PC-9 (cell line): ENCODE results near the gene NXN. TPM values are rescaled to one million over a fixed set of nuclear protein-coding genes. Genes with fewer than 3 reads are reported as not detected.
"Not testable (repeated sequence)": the region's sequence is repeated elsewhere in the genome, so short reads cannot be mapped to it uniquely, and the experiment has no call there.

Experiments used
- BruUV-seq: library from RNA; stranded (reverse); fragments of 400-500 nt; replicated peaks from 2 replicates; lab custom pipeline; 2021; lab: Mats Ljungman, UMichigan
- CTCF ChIA-PET: fragments of 300-600 bp; sonication (Branson Sonifier 250); formaldehyde crosslinking; loops from one replicate; lab custom pipeline; 2022; ENCODE audit warnings: antibody characterized with exemption; lab: Charles Lee
- POLR2A ChIA-PET: fragments of 300-600 bp; sonication (Branson Sonifier 250); formaldehyde crosslinking; loops from one replicate; lab custom pipeline; 2022; ENCODE audit warnings: antibody characterized with exemption; ENCODE audit not compliant: unreplicated experiment; lab: Charles Lee
- DNase-seq, 2 experiments: peaks; one replicate each; pipeline versions ENCODE4 v3.0.0 to v3.0.0-alpha.2; 2015 to 2022; ENCODE audit warnings: mixed read lengths in 1 of 2
- H2AFZ ChIP-seq: fragments of 200-600 bp; sonication (generic); 2 replicates; pipeline ENCODE4 v1.8.1; 2017; ENCODE audit warnings: antibody characterized with exemption
- H3F3A ChIP-seq: fragments of 200-600 bp; sonication (generic); 2 replicates; pipeline ENCODE4 v1.8.1; 2017; ENCODE audit warnings: antibody characterized with exemption, mild to moderate bottlenecking, low read depth; ENCODE audit not compliant: insufficient read depth
- H3K27ac ChIP-seq: fragments of 200-600 bp; sonication (generic); 2 replicates; pipeline ENCODE4 v1.6.1; 2016; ENCODE audit warnings: mixed run types
- H3K27me3 ChIP-seq: fragments of 200-600 bp; sonication (generic); 2 replicates; pipeline ENCODE4 v1.6.1; 2016; ENCODE audit warnings: low read depth, mixed run types; ENCODE audit not compliant: insufficient read depth
- H3K36me3 ChIP-seq: fragments of 200-600 bp; sonication (generic); 2 replicates; pipeline ENCODE4 v1.6.1; 2016; ENCODE audit warnings: low read depth, mixed run types
- H3K4me1 ChIP-seq: fragments of 200-600 bp; sonication (generic); replicated peaks from 2 replicates; pipeline ENCODE4 v1.6.1; 2016; ENCODE audit warnings: mixed run types; ENCODE audit not compliant: insufficient read depth
- H3K4me2 ChIP-seq: fragments of 200-600 bp; sonication (generic); 2 replicates; pipeline ENCODE4 v1.6.1; 2017; ENCODE audit warnings: mixed run types
- H3K4me3 ChIP-seq: fragments of 200-600 bp; sonication (generic); 2 replicates; pipeline ENCODE4 v1.6.1; 2016; ENCODE audit warnings: mixed run types
- H3K79me2 ChIP-seq: fragments of 200-600 bp; sonication (generic); 2 replicates; pipeline ENCODE4 v1.6.1; 2017; ENCODE audit warnings: low read depth, mixed run types
- H3K9me2 ChIP-seq: fragments of 200-600 bp; sonication (generic); 2 replicates; pipeline ENCODE4 v1.8.1; 2017; ENCODE audit warnings: mild to moderate bottlenecking; ENCODE audit not compliant: insufficient read depth
- H3K9me3 ChIP-seq: fragments of 200-600 bp; sonication (generic); 2 replicates; pipeline ENCODE4 v1.8.1; 2016; ENCODE audit warnings: low read depth; ENCODE audit not compliant: insufficient read depth
- H4K20me1 ChIP-seq: fragments of 200-600 bp; sonication (generic); 2 replicates; pipeline ENCODE4 v1.8.1; 2017; ENCODE audit not compliant: insufficient read depth
- EZH2 ChIP-seq: fragments of 200-600 bp; sonication (generic); IDR thresholded peaks from 2 replicates; pipeline ENCODE4 v1.8.0; 2017; ENCODE audit warnings: antibody characterized with exemption, low read depth
- intact Hi-C: fragments of 100-400 bp; cut with micrococcal nuclease; formaldehyde crosslinking; loops from one replicate; pipeline ENCODE4 v1.10.0; 2022; ENCODE audit not compliant: unreplicated experiment
- total RNA-seq: library from RNA; stranded (reverse); gene quantifications from 2 replicates; pipeline ENCODE4 v1.2.3, GENCODE V29; 2021
- TF ChIP-seq, protein P1 (sequence below): fragments of 200-600 bp; sonication (generic); conservative IDR thresholded peaks from 2 replicates; pipeline ENCODE4 v1.6.1; 2017; ENCODE audit warnings: mixed run types, antibody characterized with exemption, mild to moderate bottlenecking, moderate library complexity

The NXN gene
- total RNA-seq, 1 experiment from 2014 or later, result 59.8 TPM

DNA sequence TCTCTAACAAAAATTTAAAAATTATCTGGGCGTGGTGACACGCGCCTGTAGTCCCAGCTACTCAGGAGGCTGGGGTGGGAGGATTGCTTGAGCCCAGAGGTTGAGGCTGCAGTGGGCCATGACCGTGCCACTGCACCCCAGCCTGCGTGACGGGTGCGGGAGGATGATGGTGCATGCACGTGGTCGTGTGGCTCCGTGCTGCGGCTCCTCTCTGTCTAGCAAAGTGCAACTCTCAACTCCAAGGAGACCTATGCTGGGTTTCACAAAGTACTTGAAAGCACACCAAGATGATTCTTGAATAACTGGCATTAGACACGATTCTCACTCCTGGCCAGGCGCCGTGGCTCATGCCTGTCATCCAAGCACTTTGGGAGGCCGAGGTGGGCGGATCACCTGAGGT, 25.8 kb downstream of the NXN start:
- no peak overlapping the region for H2AFZ ChIP-seq
- TF ChIP-seq EZH2, result no peak
- TF ChIP-seq, protein P1, sequence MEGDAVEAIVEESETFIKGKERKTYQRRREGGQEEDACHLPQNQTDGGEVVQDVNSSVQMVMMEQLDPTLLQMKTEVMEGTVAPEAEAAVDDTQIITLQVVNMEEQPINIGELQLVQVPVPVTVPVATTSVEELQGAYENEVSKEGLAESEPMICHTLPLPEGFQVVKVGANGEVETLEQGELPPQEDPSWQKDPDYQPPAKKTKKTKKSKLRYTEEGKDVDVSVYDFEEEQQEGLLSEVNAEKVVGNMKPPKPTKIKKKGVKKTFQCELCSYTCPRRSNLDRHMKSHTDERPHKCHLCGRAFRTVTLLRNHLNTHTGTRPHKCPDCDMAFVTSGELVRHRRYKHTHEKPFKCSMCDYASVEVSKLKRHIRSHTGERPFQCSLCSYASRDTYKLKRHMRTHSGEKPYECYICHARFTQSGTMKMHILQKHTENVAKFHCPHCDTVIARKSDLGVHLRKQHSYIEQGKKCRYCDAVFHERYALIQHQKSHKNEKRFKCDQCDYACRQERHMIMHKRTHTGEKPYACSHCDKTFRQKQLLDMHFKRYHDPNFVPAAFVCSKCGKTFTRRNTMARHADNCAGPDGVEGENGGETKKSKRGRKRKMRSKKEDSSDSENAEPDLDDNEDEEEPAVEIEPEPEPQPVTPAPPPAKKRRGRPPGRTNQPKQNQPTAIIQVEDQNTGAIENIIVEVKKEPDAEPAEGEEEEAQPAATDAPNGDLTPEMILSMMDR, result no peak
- no peaks in the 10 kb centered on the region for H3K36me3 ChIP-seq
- intact Hi-C loops, result no loop called here
- H3K4me2 ChIP-seq, result no peak overlapping the region
- H3K79me2 ChIP-seq, result no peaks in the 10 kb centered on the region
- peaks cover 52% of the 10 kb centered on the region for H3F3A ChIP-seq
- no TSS peak for BruUV-seq
- H3K9me2 ChIP-seq, result no peaks in the 10 kb centered on the region
- no peaks in the 10 kb centered on the region for H3K9me3 ChIP-seq
- no peaks in the 10 kb centered on the region for H3K27me3 ChIP-seq
- no peak overlapping the region for H3K27ac ChIP-seq
- ChIA-PET POLR2A (no interaction called here), CTCF (no interaction called here)
- DNase-seq, result no peak
- H3K4me3 ChIP-seq, result no peak overlapping the region
- H4K20me1 ChIP-seq, result 0 out of 2 replicates have a peak, but pooled peaks cover 8% of the 10 kb centered on the region
- peaks cover 30% of the 10 kb centered on the region for H3K4me1 ChIP-seq

- H3K79me2 ChIP-seq, H3K9me3 ChIP-seq, H3K27ac ChIP-seq, H3K4me3 ChIP-seq, H3K36me3 ChIP-seq, H3K4me2 ChIP-seq, BruUV-seq, H3K27me3 ChIP-seq, CTCF ChIA-PET, DNase-seq, intact Hi-C loops, POLR2A ChIA-PET, H2AFZ ChIP-seq, H3K9me2 ChIP-seq: not testable (repeated sequence)
- peaks cover 13% of the 10 kb centered on the region; the same call in 1 of the 2 replicates for H4K20me1 ChIP-seq
- peaks cover 40% of the 10 kb centered on the region for H3F3A ChIP-seq
- peaks cover 30% of the 10 kb centered on the region for H3K4me1 ChIP-seq
Observed at GRCh38 chr17:952592-952991, 27.0 kb downstream of the NXN start.

- intact Hi-C loops, result loop anchor here (1.0 to 2.0 kb wide), 2 partner anchors 19 to 23 kb away; no protein-coding TSS in a partner anchor
- peak; percentile 82 to 88 for DNase-seq
- H3F3A ChIP-seq, result peaks cover 33% of the 10 kb centered on the region
- peaks cover 12% of the 10 kb centered on the region; the same call in 1 of the 2 replicates for H4K20me1 ChIP-seq
- H2AFZ ChIP-seq, result no peak overlapping the region
- BruUV-seq, result TSS peak; percentile 42
- peak overlapping the region; percentile 39; the same call in 1 of the 2 replicates for H3K4me3 ChIP-seq
- ChIA-PET POLR2A (interaction anchor here (0.5 to 0.7 kb wide), 4 partner anchors 21 to 115 kb away, joined by 3 to 4 read pairs (median 3); no protein-coding TSS in a partner anchor), CTCF (interaction anchor here (0.5 to 0.6 kb wide), 2 partner anchors 68 to 220 kb away, joined by 3 to 5 read pairs; no protein-coding TSS in a partner anchor)
- no peak for TF ChIP-seq EZH2
- TF ChIP-seq, protein P1, result no peak
- H3K9me2 ChIP-seq, result no peaks in the 10 kb centered on the region
- H3K4me1 ChIP-seq, result peaks cover 21% of the 10 kb centered on the region
- no peaks in the 10 kb centered on the region for H3K36me3 ChIP-seq
- H3K9me3 ChIP-seq, result no peaks in the 10 kb centered on the region
- peak overlapping the region; percentile 72 for H3K4me2 ChIP-seq
- H3K27ac ChIP-seq, result peak overlapping the region; percentile 51
- H3K27me3 ChIP-seq, result no peaks in the 10 kb centered on the region
- H3K79me2 ChIP-seq, result no peaks in the 10 kb centered on the region
Observed at GRCh38 chr17:951325-952132, 28.0 kb downstream of the NXN start.
